ENCODE results near the gene MACROH2A1. TPM values are rescaled to one million over a fixed set of nuclear protein-coding genes. Genes with fewer than 3 reads are reported as not detected.
A peak's percentile ranks its signal among the peaks of the same experiment; 100 is the strongest.

The MACROH2A1 gene
- total and polyA plus RNA-seq, 2 of the 4 experiments (the other 2 are of a cell fraction) = 122 to 126 TPM

GRCh38 chr5:135312255-135312935, 86.6 kb downstream of the MACROH2A1 start:
- BruUV-seq (replicated peaks) = no TSS peak
- Histone ChIP-seq H3K36me3 (ENCODE audit: control insufficient read depth, insufficient read depth, low read length) (no peaks in the 10 kb centered on the region), H3K14ac (replicated peaks; ENCODE audit: low read depth, low read length) (peak overlapping the region; percentile 82), H3K9me1 (ENCODE audit: insufficient read depth, low read length) (peaks cover 30% of the 10 kb centered on the region), H3K18ac (ENCODE audit: low read depth, low read length) (no peak overlapping the region; the same call in 1 of the 2 replicates), H4K8ac (ENCODE audit: low read depth in 2 of 2, low read length in 2 of 2) (peak overlapping the region in 1 of 2 experiments; percentile 74; a peak in 2 of 4 replicates), H3K27me3 (ENCODE audit: control insufficient read depth, insufficient read depth, low read length) (no peaks in the 10 kb centered on the region), H3K79me1 (ENCODE audit: low read depth in 1 of 2, low read length in 2 of 2) (peaks cover 0 to 9% of the 10 kb centered on the region in 2 experiments; a peak in 2 of 4 replicates), H4K20me1 (ENCODE audit: insufficient read depth, low read length) (no peaks in the 10 kb centered on the region), H2AK5ac (ENCODE audit: low read depth, low read length) (peak overlapping the region; percentile 93), H2BK20ac (ENCODE audit: low read depth, low read length) (peak overlapping the region; percentile 69; the same call in 1 of the 2 replicates), H2BK5ac (ENCODE audit: low read depth, low read length, poor library complexity, severe bottlenecking) (peak overlapping the region; percentile 0), H3K56ac (ENCODE audit: extremely low read depth, insufficient read depth, low read length) (no peak overlapping the region), H3K4me2 (ENCODE audit: low read depth, low read length) (no peak overlapping the region), H3K4ac (ENCODE audit: low read depth, low read length) (peak overlapping the region; percentile 65), H2BK120ac (ENCODE audit: low read depth, low read length) (peak overlapping the region; percentile 72), H3K4me1 (ENCODE audit: control insufficient read depth, insufficient read depth, low read length) (peaks cover 28% of the 10 kb centered on the region), H3K23ac (ENCODE audit: low read depth, low read length) (no peak overlapping the region), H3K4me3 (ENCODE audit: insufficient read depth, low read depth, low read length) (no peak overlapping the region), H4K5ac (ENCODE audit: low read depth, low read length) (no peak overlapping the region; the same call in 1 of the 2 replicates), H3K9ac (ENCODE audit: low read depth, low read length) (no peak overlapping the region), H3K27ac (ENCODE audit: insufficient read depth, low read length) (no peak overlapping the region), H2AFZ (replicated peaks; ENCODE audit: low read length, poor library complexity) (no peak overlapping the region), H2BK15ac (ENCODE audit: low read depth, low read length) (peak overlapping the region; percentile 61; the same call in 1 of the 3 replicates), H2AK9ac (replicated peaks; ENCODE audit: low read depth, low read length, poor library complexity) (no peak overlapping the region), H3K9me3 (ENCODE audit: control insufficient read depth, insufficient read depth, low read length) (no peaks in the 10 kb centered on the region), H4K91ac (ENCODE audit: insufficient read depth, low read depth, low read length) (peak overlapping the region; percentile 69)
- ChIA-PET POLR2A (ENCODE audit: unreplicated experiment) (no interaction called here), CTCF (no interaction called here)
- DNase-seq = peak; percentile 61
- dilution Hi-C loops (cut with HindIII; ENCODE audit: low sequenced_read_pairs, unreplicated experiment) (no loop called here), intact Hi-C loops (cut with micrococcal nuclease) (loop anchor here (5.0 kb wide), 1 partner anchor 105 kb away; no protein-coding TSS in a partner anchor), in situ Hi-C loops (cut with MboI; ENCODE audit: low sequenced_read_pairs) (no loop called here)
- 100% methylated on average over 1 of the region's 10 CpGs; no CpG with 5 or more reads in 1 of the 2 experiments for WGBS, 2 experiments (ENCODE audit: extremely low coverage in 2 of 2, insufficient read length in 1 of 2)
- no peak for ATAC-seq (ENCODE audit: low read depth)
- no peak for TF ChIP-seq CHD1 (IDR thresholded peaks at IDR 0.05; ENCODE audit: low read depth, low read length)
- TF ChIP-seq CEBPB (IDR thresholded peaks at IDR 0.05; ENCODE audit: low read depth, low read length) = peak; percentile 85
- TF ChIP-seq RAD21 (IDR thresholded peaks at IDR 0.05; ENCODE audit: low read length) = no peak
- TF ChIP-seq CTCF (conservative IDR thresholded peaks at IDR 0.05; ENCODE audit: low read depth, low read length) = no peak

Data from IMR-90 (cell line).